COLO668 (cell line): ENCODE data around the gene AANAT.
A peak's percentile ranks its signal among the peaks of the same experiment; 100 is the strongest.

ENCODE experiments used
- DNase-seq: peaks from one replicate; lab custom pipeline; 2025; ENCODE audit not compliant: unreplicated experiment; lab: John Stamatoyannopoulos, UW

Gene AANAT

DNA sequence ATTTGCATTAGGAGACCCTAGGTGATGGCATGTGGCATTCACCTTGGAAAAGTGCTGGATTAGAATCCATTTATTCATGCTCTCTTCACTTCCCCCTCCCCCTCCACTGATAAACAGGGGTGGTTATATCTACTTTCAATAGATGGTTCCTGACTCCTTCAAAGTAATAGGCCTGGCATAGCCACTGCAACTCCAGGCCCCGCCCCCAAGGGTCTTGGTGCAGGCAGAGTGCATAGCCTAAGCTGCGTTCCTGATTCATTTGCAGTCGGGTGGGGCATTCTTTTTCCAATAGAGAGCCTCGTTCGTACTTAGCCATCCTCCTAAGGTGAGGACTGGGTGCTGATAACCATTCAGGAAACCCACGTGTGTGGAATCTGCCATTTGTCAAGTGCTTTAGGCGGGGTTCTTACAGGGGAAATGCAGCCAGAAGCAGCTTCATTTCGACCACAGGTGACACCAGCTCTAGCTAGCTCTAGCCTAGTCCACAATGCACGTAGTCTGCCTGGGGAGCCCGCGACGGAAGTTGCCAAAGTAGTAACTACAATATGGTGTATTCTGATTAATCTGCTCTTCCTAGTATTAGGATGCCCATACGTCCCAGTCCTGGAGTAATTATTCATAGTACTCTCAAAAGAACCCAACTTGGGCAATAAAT lies 25.6 kb upstream of the AANAT start:
- no peak for DNase-seq

DNA sequence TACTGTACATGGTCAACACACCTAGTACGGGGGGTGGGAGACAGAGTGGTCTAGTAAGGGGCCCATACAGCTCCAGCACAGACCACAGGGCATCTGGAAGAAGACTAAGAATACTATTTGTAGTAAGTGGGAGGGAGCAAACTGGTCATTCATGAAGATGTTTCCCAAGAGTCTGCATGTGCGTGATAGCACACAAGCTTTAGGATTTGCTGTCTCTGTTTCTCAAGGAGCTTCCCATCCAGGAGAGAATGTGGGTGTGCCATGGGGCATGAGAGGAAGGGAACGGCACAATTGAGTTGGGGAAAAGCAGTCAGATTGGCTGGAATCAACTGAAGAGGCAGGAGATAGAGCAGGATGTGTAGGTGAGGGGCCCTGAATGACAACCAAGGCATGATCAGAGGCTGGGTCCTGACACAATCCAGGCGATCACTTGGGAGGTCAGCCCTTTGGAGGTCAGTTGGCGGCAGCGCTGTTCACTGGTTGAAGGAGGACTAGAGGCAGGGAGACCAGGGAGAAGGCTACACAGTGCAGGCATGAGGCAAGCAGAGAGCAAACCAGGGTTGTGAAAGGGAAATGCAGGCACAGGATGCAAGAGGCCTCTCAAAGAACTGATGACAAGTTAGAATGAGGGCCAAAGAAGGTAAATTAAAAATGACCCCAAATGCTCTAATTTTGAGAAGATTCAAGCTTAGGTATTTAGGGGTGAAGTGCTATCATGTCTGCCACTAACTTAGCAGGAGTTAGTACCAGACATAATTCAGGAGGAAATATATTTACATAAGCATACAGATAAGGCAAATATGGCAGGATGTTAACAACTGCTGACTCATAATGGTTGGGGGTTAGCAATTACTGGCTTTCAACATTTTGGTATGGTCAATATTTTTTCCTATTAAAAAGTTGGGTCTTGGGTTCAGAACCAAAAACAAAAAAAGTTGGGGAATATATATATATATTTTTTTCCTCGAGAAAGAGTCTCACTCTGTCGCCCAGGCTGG lies 24.8 kb upstream of the AANAT start:
- DNase-seq = no peak

GRCh38 chr17:76444518-76445311 lies 22.7 kb upstream of the AANAT start:
- DNase-seq = no peak

GRCh38 chr17:76445697-76446448 lies 21.5 kb upstream of the AANAT start:
- no peak for DNase-seq

GRCh38 chr17:76446449-76447231 lies 20.8 kb upstream of the AANAT start:
- no peak for DNase-seq

DNA sequence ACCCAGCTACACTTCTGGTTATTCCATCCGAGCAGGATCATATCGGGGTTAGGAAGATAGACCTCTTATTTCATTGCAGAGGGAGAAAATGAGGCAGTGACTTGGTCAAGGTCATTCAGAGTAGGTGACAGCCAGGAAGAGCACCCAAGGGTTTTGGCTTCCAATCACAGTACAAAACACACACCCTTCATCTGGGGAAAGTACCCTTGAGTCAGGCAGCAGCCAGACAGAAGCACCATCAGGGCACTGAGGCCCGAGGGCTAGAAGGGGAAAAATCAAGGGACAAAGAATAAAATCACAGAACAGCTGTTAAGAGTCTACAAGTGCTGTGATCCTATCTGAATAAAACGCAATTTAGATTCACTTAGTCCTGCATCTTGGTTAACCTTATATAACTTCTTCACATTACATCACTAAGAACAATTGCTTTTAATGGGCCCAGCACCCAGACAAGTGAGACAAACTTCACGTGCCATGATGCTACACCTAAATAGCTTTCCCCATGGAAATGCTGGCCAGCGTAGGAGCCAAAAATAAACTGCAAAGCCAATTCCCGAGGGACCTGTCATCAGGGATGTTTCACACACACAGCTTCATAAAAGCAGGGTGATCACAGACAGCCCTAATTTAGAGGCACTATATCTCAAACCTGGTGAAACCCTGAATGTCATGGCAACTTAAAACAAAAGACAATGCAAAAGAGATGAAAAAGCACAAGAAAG lies 19.3 kb upstream of the AANAT start:
- no peak for DNase-seq

DNA sequence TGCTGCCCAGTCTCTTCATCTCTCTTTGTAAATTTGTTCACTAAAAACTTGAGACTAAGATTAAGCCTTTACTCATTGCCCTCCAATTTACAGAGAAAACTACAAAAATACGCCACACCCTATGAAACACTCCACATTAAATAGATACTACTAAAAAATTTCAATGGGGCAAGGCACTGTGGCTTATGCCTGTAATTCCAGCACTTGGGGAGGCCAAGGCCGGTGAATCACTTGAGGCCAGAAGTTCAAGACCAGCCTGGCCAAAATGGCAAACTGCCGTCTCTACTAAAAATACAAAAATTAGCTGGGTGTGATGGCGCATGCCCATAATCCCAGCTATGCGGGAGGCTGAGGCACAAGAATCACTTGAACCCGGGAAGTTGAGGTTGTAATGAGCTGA lies 18.3 kb upstream of the AANAT start:
- DNase-seq = no peak

GRCh38 chr17:76451506-76451905 lies 15.9 kb upstream of the AANAT start:
- DNase-seq = no peak

DNA sequence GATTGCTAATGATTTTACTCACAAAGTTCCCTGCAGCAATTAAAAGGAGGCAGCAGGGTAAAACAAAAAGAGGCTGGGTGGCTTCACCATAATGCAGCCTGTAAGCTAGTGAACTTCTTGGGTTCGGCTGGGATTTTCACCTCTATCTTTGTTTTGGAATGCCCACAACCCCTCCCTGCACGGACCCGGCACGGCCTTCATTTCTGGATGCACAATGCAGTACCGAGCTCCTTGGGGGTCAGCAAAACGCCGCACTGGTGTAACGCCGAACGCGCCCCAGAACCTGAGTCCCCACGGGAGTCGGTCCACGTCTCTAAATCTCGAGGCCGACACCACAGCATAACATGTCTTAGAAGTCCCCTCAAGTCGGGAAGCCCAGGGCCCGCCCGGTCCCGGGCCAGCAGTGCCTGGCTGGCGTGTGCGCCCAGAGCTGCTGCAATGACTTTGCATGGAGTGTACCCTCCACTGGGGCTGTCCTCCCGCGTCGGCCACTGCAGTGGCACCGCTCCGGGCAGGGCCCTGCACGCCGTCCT lies 15.2 kb upstream of the AANAT start:
- DNase-seq = no peak

- peak; percentile 86 for DNase-seq
Observed at GRCh38 chr17:76452660-76453430, 14.6 kb upstream of the AANAT start, which contains the start of gene UBE2O. Gene UBE2O, minus strand, starts transcription at chr17:76453152. Its CDS starts 11 bp downstream, at chr17:76453141.

DNA sequence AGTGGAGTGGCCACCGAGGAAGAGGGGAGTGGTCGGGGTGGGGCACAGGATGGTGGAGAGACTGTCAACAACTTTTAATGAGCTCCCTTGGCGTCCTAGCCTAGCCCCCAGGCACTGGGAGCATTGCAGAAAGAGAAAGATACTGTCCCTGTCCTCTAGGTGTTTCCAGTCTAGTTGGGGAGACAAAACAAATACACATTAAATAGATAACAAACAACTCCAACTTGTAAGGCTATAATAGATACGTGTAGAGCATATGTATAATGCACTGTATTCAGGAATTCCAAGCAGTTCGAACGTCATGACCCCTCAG lies 14.0 kb upstream of the AANAT start:
- no peak for DNase-seq

DNA sequence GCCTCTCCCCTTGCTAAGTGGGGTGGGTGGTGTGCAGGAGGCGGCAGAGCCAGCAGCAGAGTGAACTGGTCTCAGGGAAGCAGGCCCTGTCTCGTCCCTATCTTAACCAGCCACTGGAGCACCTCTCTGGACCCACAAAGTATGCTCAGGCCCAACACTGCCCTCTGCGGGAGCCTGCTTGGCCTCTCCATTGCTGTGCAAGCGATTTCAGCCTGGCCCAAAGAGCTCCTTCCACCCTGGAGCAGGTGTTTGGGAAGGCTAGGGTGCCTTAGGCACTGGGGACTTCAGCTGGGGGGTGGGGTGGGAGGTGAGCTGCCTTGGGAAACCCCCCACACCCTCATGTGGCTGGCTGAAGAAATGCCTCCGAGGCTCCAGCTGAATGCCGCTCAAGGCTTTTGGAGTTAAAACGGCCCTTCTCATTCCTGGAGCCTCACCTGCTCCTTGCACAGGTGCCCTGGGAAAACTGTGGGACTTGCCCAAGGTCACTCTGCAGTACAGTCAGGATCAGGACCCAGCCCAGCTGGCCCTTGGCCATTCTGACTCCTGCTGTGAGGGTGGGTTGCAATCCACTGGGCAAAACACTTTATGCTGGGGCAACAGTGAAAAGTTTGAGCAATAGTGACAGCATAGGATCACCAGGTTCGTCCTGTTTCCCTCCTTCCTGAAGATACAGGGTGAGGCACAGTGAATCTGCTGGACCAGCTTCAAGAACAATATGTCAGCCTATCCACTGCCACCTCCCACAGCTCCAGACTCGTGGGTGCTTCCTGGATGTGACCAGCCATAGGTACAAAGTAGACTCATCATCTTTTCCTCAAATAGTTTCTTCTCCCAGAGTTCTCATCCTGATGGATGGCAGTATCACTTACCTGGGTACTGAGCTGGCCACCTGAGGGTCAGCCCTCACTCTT lies 8.6 kb upstream of the AANAT start:
- peak; percentile 47 for DNase-seq

DNA sequence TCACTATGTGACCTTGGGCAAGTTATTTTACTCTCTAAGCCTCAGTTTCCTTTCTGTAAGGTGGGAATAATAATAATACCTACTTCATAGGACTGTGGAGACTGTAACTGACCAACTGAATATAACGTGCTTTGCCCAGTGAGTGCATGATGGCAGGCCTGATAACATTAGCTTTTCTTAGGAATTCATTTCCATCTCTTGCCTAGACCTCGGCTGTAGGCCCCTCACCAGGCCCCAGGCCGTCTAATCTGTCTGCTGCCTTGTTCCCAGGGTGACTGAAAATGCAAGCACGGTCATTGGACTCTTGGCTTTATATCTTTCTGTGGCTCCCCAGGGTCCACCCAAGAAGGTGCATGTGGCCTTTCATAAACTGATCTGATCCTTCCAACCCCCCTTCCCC lies 7.7 kb upstream of the AANAT start:
- no peak for DNase-seq

GRCh38 chr17:76461765-76462555 lies 5.4 kb upstream of the AANAT start:
- DNase-seq = no peak

GRCh38 chr17:76462556-76463290 lies 4.7 kb upstream of the AANAT start:
- no peak for DNase-seq

DNA sequence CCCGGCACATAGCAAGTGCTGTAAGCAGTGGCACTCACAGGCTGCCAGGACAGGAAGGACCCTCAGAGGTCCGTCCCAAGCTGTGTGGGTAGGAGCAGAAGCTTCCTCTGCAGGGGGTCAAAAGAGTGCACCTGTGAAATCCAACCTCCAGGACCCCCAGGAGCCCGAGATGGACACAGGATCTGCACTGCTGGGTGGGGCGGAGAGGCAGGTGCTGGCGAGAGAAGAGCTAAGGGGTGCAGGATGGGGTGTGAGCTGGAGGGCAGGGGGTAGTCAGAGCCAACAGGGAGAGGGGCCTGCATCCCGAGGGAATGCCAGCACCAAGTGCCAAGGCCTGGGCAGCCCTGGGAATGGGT lies 650 bp upstream of the AANAT start:
- no peak for DNase-seq
